PFSK-1 (cell line): Measurements from ENCODE around the gene ASCC3.

Experiments used
- FOXP2 ChIP-seq: optimal IDR thresholded peaks from 2 replicates; pipeline ENCODE3; 2011; ENCODE audit warnings: borderline replicate concordance, control low read depth, inconsistent platforms; ENCODE audit not compliant: insufficient read depth; ENCODE audit errors: extremely low read length, extremely low read depth
- POLR2AphosphoS5 ChIP-seq: IDR thresholded peaks from 2 replicates; pipeline ENCODE4 v1.6.1; 2012; ENCODE audit warnings: low read depth, mild to moderate bottlenecking, control low read depth, low read length, moderate library complexity
- TAF1 ChIP-seq: IDR thresholded peaks from 2 replicates; pipeline ENCODE4 v1.6.1; 2012; ENCODE audit warnings: low read length, control low read depth, borderline replicate concordance; ENCODE audit not compliant: insufficient read depth

- TF ChIP-seq POLR2AphosphoS5 = no peak
- TF ChIP-seq FOXP2 = no peak
- TF ChIP-seq TAF1 = no peak
Measured at GRCh38 chr6:100461917-100462705, 419.0 kb downstream of the ASCC3 start.
